GM21786 (cell line): Measurements from ENCODE around the gene METAP1D.

Source experiments
- ATAC-seq: cut with Tn5 transposase; IDR thresholded peaks from one replicate; pipeline ENCODE4 v1.9.1; 2021; ENCODE audit not compliant: unreplicated experiment

The METAP1D gene

DNA sequence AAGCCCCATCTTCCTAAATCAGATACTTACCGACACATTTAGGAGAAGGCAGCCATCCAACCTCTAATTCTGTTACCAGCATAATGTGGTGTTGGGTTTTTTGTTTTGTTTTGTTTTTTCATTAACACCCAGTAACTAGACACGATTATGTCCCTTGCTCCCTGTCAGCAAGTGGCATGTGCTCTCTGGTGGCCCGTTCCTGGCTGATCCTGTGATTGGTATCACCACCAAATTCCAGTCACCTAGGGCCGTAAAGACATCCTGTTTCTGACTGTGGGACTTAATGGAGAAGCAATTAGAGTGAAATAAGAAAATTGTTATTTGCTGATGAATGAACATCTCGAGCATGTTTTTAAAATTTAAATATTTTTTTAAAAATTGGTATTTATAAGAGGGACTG, 79.7 kb downstream of the METAP1D start:
- no peak for ATAC-seq

GRCh38 chr2:172079838-172080640, 80.3 kb downstream of the METAP1D start:
- ATAC-seq, result no peak

DNA sequence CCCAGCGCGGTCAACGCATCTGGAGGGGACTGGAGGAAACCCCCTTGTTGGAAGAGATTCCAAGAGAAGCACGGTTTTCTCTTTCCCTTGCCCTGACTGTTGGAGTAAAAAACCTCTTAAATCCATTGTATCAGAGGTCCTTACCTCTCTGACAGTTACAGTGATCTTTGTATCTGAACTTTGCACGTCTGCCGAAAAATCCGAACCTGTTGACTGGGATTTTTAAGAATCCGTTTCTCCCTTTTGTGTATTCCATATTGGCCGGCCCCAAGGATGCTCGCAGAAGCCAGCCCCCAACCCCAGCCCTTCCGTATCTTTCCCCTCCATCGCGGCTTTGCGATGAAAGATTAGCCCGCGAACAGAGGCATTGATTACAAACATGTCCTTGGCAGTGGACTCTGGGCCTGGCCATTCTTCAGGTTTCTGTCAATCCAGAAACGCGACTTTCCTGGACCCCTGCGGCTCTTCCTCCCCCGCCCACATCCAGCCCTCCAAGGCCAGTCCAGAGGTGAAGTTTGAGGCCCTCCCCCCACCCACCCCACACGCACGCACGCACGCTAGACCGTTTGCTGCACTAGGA, 81.0 kb downstream of the METAP1D start:
- no peak for ATAC-seq

GRCh38 chr2:172081221-172082022, 81.7 kb downstream of the METAP1D start:
- ATAC-seq, result no peak

DNA sequence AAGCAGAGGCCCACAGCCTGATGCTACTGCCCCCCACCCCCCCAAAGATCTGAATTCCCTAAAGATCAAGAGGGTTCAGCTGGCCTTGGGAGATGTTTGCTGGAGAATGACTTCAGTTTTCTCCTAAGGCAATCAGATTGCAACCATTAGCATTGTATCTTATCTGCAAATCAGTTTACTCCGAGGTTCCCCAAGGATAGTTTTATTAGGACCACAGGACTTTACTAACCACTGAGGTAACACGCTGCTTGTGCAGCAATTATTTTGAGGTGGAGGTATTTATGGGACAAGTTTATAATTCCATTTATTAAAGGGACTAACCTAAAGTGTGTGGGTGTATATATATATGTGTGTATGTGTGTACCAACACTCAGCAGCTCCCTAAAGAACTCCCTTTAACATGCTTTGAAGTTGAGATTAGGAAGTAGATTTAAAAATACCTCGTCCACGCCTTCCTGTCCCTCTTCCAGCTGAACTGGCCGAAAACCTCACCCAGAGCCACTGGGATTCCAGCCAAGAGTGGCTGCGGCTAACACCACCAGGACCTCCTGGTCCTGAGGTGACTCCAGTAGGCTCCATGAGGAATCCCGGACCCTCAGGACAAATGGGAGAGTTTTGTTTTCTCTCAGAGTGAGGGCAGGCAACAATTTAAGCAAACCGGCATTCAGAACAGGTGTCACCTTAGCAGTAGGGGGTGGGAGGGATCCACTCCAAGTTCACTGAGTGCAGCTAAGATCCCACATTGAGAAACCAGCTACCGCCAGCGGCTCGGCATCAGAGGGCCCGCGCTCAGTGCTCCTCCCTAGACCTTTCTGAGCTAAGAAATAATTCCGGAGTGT, 82.6 kb downstream of the METAP1D start:
- no peak for ATAC-seq

- no peak for ATAC-seq
Measured at GRCh38 chr2:172082944-172083627, 83.3 kb downstream of the METAP1D start.

DNA sequence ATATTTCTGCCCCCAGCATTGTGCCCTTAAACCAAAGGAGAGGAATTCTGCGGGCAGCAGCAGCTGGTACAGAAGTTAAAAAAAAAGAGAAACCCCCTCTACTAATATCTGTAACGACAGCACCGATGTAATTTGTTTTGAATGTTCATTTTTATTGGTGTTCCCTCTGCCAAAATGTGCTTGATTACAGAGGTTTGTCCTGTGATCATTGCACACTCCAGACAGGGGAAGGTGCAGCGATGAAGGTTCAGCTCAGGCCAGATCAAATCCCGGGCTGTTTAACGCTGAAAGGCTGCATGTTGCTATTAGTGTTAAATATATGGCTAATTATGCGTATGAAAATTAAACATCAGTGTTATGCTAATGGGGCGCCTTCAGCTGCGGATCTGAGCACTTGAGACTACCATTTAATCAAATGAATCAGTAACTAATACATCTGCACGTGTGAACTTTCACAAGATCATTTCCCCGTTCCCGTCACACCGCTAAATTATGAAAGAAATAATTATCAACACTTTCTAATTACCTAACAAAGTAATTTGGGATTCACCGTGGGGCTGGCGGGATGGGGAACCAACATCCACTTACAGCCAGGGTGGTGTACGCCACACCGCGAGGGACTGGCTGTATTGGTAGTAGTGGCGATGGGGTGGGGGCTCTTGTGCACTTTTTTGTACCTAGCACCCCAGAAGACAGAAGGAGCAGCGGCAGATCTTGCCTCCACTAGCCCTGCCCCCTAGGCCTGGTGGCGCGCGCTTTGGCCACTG, 84.1 kb downstream of the METAP1D start:
- ATAC-seq, result no peak

DNA sequence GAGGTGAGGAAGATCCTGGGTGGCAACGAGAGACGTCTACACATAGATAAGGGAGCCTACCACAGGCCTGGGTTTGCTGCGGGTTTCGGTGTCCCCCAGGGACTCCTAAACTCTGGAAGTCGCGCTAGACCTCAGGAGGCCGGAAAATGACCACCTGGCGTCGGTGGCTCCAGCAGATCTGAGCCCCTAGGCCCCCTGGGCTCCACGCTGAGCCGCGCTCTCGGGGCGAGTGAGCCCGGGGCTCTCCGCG, 84.6 kb downstream of the METAP1D start:
- ATAC-seq, result no peak

- ATAC-seq, result peak; percentile 89
Measured at GRCh38 chr2:172084645-172085459, 85.1 kb downstream of the METAP1D start.

GRCh38 chr2:172085460-172086159, 85.9 kb downstream of the METAP1D start, which contains the start of gene DLX1:
Gene DLX1, plus strand, starts transcription at chr2:172085507. Its CDS starts 171 bp downstream, at chr2:172085678.
- peak; percentile 17 for ATAC-seq

GRCh38 chr2:172086241-172087206, 86.8 kb downstream of the METAP1D start:
- ATAC-seq, result no peak

- no peak for ATAC-seq
Measured at GRCh38 chr2:172087207-172087779, 87.5 kb downstream of the METAP1D start.

GRCh38 chr2:172087780-172088244, 88.1 kb downstream of the METAP1D start:
- no peak for ATAC-seq

DNA sequence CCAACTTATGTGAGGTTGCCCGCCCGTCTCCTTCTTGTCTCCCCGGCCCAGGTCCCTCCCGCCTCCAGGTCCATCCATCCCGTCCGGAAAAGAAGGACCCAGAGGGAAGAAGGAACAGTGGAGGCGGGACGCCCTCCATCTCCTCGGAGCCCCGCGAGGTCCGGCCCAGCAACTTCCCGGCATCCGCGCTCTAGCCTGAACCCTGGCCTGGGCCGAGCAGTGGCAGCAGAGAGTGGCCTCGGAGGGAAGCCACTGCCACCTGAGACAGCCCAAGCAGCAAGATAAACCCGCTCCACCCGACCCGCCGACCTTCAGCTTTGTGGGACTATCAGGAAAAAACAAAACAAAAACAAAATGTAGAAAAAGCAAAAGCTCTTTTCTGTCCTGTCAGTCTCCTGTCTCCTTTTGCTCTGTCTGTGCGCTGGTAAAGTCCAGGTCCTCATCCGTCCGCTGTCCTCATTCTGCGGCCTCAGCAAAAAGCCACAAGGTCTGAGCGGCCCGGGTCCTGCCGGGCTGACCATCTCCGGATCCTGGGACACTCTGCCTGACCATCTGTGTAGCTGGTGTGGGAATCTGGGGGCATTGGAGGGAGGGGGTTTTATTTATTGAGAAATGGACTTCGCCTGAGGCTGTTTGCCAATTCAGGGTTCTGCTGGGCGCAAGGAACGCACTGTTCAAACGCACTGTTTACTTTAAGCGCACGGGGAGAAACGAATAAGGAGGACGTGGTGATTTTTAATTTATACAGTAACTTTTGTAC, 88.7 kb downstream of the METAP1D start:
- ATAC-seq, result no peak

DNA sequence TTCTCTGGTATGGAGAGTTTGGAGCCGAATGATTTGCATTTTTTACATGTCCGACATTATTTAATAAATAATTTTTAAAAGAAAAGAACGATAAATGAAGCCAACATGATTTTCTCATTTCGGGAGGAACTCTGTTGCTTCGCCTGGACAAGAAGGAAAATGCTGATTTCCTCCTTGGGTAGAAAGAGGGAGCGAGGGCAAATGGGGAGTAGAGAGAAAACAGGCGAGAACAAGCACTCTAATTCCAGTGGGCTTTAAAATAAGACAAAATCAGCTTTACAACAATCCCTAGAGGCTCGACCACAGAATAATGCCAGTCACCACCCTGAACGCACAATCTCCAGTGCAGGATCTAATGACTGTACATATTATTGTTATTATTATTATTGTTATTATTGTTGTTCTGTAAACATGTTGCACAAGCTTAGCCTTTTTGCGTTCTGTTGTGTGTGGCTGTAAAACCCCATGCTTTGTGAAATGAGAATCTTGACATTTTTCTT, 89.3 kb downstream of the METAP1D start:
- no peak for ATAC-seq

- ATAC-seq, result no peak
Measured at GRCh38 chr2:172089633-172090032, 89.9 kb downstream of the METAP1D start.
